Measurements from ENCODE around the gene ANO7.

The ANO7 gene

GRCh38 chr2:241147336-241147735 lies 41.1 kb upstream of the ANO7 start:
- TF ChIP-seq ZFX (IDR thresholded peaks at IDR 0.05) = no peak
- TF ChIP-seq, protein P1, sequence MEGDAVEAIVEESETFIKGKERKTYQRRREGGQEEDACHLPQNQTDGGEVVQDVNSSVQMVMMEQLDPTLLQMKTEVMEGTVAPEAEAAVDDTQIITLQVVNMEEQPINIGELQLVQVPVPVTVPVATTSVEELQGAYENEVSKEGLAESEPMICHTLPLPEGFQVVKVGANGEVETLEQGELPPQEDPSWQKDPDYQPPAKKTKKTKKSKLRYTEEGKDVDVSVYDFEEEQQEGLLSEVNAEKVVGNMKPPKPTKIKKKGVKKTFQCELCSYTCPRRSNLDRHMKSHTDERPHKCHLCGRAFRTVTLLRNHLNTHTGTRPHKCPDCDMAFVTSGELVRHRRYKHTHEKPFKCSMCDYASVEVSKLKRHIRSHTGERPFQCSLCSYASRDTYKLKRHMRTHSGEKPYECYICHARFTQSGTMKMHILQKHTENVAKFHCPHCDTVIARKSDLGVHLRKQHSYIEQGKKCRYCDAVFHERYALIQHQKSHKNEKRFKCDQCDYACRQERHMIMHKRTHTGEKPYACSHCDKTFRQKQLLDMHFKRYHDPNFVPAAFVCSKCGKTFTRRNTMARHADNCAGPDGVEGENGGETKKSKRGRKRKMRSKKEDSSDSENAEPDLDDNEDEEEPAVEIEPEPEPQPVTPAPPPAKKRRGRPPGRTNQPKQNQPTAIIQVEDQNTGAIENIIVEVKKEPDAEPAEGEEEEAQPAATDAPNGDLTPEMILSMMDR (conservative IDR thresholded peaks at IDR 0.05) = no peak

GRCh38 chr2:241148239-241148638 lies 40.2 kb upstream of the ANO7 start:
- H3K27ac ChIP-seq = peak overlapping the region; percentile 92
- TF ChIP-seq ZFX (IDR thresholded peaks at IDR 0.05) = no peak
- TF ChIP-seq, protein P1 (conservative IDR thresholded peaks at IDR 0.05) = no peak

More at GRCh38 chr2:241147336-241147735, 41.1 kb upstream of the ANO7 start:
- H3K27ac ChIP-seq = no peak overlapping the region

DNA sequence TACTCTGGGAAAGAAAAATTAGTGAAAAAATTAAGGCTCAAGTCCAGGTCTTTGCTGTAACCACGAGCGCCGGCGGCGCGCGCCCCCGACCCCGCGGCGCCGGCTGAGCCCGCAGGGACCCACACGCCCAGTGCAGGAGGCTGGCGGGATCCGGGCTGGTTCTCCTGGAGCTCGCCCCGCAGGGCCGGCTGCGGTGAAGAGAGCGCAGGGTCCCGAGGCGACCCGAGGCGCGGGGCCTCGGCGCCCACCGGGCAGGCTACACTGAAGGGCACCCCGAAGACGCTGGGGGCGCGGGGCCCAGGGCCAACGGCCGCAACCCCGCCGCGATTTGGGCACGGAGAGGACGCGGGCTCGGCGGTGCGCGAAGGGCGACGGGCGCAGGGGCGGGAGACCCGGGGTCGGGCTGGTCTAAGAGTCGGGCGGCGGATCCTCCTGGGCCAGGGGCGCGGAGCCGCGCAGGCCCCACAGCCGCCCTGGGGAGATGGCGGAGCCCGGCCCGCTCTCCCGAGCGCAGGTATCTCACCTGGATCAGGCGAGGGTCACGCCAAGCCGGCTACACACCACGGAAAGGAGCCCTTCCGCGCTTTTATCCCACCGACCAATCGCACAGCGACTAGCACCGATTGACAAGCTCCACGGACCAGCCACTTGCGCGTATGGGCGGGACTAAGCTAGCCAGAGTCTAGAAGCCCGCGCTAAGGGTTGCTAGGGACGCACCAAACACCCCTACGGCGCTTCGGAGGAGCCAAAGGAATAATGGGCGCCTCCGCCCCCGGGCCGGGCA lies 39.4 kb upstream of the ANO7 start, which contains the start of gene PASK:
TSS of gene PASK (minus strand) at position 582 of the 784 bp plus-strand sequence. CDS start 6,440 bp downstream, outside the sequence.
- peak within 1 kb of the TSS; percentile 92 for H3K27ac ChIP-seq
- TF ChIP-seq ZFX (IDR thresholded peaks at IDR 0.05) = peak; percentile 39; the same call in 1 of the 2 replicates
- TF ChIP-seq, protein P1 (conservative IDR thresholded peaks at IDR 0.05) = no peak

- H3K27ac ChIP-seq = peak overlapping the region; percentile 92
Observed at GRCh38 chr2:241149675-241149924, 38.9 kb upstream of the ANO7 start.

DNA sequence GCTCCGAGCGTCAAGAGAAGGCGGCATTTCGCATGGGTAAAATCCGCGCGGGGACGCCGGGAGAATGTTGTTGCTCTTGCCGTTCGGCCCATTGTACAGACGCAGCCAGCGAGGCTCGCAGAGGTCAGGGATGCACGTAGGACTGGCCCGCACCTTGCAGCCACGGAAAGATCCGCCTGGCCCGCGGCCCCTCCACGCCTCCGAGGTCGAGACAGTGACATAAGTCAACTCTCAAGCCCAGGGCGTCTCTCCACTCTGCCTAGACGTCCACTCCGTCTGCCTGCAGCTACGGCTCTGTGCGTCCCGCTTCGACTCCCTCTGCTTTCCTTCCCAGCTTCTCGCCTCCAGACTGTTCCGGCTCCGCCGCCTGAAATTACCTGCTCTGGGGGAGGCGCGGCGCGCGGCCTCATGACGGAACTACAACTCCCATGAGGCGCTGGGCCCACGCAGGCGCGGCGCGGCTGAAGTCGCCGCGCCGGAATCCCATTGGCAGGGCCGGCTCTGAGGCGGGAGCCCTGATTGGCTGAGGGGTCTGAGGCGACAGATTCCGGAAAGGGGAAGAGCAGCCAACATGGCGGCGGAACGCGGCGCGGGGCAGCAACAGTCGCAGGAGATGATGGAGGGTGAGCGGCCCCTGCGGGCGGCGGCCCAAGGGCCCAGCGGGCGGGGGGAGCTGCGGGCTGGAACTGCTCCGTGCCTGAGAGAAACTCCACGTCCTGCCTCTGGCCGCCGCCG lies 38.4 kb upstream of the ANO7 start, which contains the start of gene PPP1R7:
TSS of gene PPP1R7 (plus strand) at position 543 of the 735 bp plus-strand sequence. CDS start at position 572, 29 bp downstream.
- TF ChIP-seq, protein P1 (conservative IDR thresholded peaks at IDR 0.05) = no peak
- no peak for TF ChIP-seq ZFX (IDR thresholded peaks at IDR 0.05)
- H3K27ac ChIP-seq = peak within 1 kb of the TSS; percentile 92

More at GRCh38 chr2:241149675-241149924, 38.9 kb upstream of the ANO7 start:
- TF ChIP-seq ZFX (IDR thresholded peaks at IDR 0.05) = no peak
- TF ChIP-seq, protein P1 (conservative IDR thresholded peaks at IDR 0.05) = no peak

GRCh38 chr2:241150660-241151530 lies 37.6 kb upstream of the ANO7 start:
- TF ChIP-seq ZFX (IDR thresholded peaks at IDR 0.05) = no peak
- TF ChIP-seq, protein P1 (conservative IDR thresholded peaks at IDR 0.05) = no peak
- peak overlapping the region; percentile 92 for H3K27ac ChIP-seq

All from C4-2B (cell line).